NCI-H2107 treated with DMSO at 0.1 percent for 48 hours (cell line): ENCODE data around the gene SAMD7.

Experiments
- DNase-seq: peaks from one replicate; lab custom pipeline; 2025; ENCODE audit not compliant: unreplicated experiment; lab: John Stamatoyannopoulos, UW

Gene SAMD7

GRCh38 chr3:169907944-169908343, 3.4 kb upstream of the SAMD7 start:
- DNase-seq: no peak

DNA sequence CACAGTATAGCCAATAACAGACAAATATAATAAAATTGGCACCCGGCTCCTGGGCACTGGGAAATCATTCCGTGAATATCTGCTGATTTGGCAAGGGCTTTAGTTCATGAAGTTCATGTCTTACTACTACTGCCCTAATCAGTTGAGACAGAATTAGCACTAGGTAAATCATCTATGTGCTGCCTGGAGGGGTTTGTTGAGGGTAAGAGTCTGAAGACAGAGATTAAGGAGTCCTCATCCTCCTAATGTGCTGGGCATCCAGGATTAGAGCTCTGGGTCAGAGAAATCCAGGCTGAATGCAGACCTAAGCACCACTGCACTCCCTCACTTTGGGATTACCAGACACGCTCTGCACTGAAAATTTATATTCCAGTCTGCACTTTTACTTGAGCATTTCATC, 2.0 kb downstream of the SAMD7 start:
- DNase-seq: no peak

GRCh38 chr3:169914321-169914720, 2.9 kb downstream of the SAMD7 start:
- no peak for DNase-seq

DNA sequence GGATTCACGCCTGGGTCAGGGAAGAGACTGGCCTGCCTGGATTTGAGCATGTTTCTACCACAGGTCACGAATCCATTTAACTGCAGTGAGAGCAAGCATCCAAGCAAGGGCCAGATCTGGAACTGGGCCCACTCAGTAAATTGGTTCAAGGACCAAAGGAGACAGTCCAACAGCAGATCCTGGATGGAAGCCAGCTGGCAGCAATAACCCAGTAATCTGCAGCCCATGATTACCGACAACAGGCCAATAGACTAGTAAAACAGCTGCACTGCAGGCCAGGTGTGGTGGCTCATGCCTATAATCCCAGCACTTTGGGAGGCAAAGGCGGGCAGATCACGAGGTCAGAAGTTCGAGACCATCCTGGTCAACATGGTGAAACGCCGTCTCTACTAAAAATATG, 11.8 kb downstream of the SAMD7 start:
- peak; percentile 26 for DNase-seq

GRCh38 chr3:169923831-169924230, 12.5 kb downstream of the SAMD7 start:
- no peak for DNase-seq

DNA sequence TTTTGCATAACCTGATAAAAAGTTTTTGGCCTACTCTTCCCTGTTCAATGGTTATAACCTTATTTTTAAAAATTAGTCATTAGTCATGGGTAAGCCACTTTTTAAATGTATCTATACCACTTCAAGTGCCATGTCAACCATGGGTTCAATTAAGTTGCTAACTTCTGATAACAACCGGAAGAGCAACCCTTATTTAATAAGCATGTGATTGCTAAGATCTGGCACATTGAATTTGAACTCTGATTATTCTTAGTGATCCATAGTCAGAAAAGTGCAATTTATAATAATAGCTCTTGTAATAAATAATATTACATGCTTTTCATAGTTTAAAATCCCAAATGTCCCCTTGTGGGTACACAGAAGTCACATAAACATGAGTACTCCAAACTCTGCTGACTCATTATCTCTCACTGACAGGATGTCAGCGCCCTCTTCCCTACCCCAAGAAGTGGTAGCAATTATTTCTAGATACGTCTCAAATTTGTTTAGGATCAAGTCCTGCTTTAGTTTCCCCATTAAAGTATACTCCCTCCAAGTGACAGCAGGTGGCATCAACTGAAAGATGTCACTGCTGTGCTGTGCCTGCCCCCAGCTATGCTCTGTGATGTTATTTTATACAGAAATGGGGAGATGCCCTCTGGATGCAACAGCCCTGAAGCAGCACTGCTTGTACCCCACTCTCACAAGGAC, 18.6 kb downstream of the SAMD7 start:
- DNase-seq: no peak

- no peak for DNase-seq
These were observed 19.5 kb downstream of the SAMD7 start for GRCh38 chr3:169930843-169931242.

DNA sequence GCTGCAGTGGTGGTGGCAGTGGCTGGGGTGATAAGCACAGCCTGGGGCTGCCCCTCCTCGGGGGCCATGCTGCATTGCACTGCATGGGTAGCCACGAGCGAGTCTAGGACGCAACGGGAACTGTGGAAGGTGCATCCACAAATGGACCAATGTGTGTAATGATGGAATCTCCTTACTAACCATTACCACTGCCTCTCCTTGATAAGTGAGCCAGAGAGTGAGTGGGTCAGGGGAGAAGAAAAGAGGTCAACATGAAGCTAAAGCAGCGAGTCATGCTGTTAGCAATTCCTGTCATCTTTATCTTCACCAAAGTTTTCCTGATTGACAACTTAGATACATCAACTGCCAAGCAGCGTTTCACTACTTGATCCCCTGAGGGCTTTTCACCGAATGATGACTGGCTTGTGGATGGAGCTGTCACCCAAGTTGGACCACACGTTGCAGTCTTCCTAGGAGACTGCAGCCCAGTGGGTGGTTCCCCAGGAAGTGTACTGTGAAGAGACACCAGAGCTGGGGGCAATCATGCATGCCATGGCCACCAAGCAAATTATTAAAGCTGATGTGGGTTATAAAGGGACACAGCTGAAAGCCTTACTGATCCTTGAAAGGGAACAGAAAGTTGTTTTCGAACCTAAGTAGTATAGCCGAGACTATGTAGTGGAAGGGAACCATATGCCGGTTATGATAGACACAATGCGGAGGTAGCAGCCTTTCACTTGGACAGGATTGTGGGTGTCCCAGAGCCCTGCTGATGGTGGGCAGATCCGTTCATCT, 20.6 kb downstream of the SAMD7 start:
- no peak for DNase-seq

DNA sequence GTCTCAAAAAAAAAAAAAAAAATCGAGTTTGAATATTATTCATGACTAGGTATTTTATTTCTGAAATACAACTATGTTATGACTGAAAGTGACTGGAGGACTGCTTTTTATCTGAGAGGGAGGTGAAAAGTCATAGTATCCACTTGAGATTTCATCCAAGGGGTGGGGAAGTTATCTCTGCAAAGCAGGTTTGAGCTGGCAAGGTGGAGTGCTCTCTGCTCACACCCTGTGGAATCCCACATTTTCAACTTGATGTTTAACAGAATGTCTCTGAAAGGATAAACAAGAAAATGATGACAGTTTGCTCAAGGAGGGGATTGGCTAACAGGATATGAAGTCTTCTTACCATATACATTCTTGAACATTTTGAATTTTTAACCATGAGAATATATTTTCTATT, 27.9 kb downstream of the SAMD7 start:
- no peak for DNase-seq

DNA sequence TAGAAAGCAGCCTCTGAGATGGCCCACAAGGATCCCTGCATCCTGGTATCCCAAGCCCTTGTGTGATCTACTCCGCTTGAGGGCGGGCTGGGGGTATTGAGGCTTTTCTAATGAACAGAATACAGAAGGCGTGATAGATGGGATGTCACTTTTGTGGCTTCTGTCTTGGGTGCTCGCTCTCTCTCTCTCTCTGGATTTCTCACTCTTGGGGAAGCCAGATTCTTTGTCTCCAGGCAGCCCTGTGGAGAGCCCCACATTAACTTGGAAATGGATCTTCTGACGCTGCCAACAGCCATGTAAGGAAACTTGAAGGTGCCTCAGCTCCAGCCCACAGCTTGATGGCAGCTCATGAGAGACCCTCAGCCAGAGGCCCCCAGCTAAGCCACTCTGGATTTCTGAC, 28.4 kb downstream of the SAMD7 start:
- no peak for DNase-seq

- DNase-seq: peak; percentile 62
These were observed 29.3 kb downstream of the SAMD7 start for GRCh38 chr3:169940470-169941181.

DNA sequence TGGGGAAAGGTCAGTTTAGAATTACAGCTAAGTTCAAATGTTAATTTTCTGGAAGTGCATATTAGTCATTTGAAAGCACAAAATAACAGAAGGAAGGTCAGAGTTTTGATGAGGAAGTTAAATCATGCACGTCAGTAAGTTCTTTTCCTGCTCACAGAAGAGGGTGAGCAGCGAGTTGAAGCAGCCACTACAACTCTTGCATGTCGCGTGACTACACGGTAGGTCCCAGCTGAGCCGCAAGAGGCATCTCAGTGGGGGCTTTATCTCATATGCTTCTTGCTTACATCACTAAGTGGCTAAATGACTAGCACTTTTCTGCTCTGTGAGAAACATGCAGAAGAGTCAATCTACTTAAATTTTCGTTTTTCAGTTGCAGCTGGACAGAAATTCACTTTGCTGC, 33.9 kb downstream of the SAMD7 start:
- DNase-seq: no peak

DNA sequence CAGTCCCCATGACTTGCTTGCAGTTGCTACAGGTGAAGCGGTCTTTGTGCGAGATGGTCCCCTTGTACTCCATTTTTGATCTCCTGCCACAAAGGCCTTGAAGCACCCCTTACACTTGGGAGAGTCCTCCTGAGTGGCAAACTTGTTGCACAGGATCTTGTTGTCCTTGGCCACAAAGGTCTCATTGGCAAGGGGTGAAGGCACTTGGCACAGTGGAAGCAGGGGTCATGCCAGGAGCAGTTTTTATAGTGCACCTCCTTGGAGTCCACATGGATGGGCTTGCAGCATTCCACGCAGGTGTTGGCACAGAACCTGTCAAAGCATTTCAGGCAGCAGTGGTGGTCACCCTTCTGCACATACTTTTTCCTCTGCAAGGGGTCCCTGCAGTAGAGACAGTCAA, 35.0 kb downstream of the SAMD7 start:
- DNase-seq: no peak

DNA sequence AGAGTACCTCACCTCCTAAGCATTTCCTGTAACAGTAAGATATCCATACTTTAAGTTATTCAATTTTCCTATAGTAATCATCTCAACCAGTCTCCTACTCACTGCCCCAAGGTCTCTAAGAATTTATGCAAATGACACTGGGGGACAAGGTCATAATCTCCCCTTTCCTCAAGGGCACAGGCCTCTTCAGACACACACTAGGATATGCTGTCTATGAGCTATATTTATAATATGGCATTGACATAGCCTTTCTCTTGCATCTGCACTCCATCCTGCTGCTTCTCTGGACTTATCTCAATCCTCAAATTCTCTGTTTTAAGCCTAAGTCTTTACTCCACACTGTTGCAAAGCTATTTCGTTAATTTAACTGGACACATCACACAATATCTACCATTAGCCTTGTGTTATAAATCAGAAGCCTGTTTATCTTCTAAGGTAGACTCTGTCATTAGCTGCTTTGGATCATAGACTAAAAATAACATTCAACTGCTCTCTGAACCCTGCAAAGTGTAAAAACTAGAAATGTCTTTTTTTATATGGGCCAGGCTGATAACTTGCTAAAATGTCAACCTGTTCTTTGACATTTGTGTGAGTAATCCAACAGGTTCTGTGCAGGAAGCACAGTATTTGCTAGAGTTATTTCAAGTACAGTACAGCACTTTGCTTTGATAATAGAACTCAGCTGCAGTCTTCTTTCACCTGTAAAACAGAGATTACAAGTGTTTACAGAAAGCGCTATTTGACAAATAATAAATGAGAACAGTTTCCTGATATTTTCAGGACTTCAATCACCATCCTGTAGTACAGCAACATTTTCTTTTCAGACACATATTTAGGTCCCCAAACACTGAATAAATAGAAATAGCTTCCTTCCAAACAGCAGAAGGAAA, 37.4 kb downstream of the SAMD7 start:
- peak; percentile 77 for DNase-seq

DNA sequence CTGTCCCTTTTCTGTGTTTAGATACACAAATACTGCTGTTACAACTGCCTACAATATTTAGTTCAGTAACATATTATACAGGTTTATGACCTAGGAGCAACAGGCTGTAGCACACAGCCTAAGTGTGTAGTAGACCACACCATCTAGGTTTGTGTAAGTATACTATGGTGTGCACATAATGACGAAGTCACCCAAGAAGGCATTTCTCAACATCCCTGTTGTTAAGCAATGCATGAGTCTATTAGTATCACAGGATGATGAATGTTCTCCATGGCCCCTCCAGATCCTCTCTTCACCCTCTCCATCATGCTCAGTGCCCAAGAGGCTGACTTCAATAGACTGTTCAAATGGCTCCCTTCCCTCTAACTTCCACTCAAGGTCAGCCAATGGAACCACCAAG, 40.7 kb downstream of the SAMD7 start:
- no peak for DNase-seq

DNA sequence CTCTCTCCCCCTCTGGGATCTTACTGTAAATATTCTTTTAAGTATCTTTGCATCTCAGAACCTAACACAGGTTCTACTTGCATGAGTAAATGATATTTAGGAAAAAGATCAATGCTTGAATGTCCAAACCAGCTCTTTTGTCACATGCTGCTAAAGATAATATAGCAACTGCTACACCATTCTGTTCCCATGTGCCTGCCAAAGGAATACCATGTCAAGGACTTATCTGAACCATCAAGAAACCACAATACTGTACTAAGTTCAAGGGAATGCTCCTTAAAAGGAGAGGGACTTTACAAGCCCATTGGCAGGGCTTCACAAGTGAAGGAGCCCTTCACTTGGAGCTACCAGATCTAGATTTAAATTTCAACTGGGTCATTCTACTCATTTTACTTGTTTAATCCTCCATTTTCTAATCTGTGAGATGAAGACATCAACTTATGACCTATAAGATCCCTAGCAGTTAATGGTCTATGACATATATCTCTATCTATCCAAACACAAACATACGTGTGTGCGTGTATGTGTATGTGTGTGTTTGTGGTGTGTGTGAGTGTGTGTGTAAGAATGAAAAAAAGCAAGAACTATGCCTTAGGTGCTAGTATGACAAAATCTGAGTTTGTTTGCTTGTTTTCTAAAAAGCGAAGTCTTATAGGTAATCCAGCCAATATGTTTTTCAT, 42.2 kb downstream of the SAMD7 start:
- no peak for DNase-seq

- DNase-seq: no peak
These were observed 42.9 kb downstream of the SAMD7 start for GRCh38 chr3:169954142-169954756.

DNA sequence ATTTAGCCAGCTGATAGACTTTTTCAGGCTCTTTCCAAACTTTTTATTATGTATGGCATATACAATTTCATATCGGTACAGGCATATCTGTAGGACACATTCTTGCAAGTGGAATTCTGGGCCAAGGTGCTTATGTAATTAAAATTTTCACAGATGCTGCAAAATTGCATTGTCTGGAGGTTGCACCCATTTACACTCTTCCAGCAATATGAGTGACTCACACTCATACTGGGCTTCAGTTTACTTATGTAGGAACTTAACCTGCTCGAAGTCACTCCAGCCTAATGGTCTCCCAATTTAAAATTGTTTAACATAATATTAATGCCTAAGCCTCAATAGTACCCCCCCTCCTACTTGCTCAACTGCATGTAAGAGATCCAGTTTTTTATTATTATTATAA, 44.0 kb downstream of the SAMD7 start:
- DNase-seq: no peak

GRCh38 chr3:169964176-169964575, 52.8 kb downstream of the SAMD7 start:
- no peak for DNase-seq
